WTC11 (cell line): ENCODE measurements around the gene SAMMSON. TPM values are rescaled to one million over a fixed set of nuclear protein-coding genes. Genes with fewer than 3 reads are reported as not detected.

Experiments used
- ATAC-seq: fragments of 200-7000 bp; cut with Tn5 transposase; 2 replicates; pipeline ENCODE4 v1.10.0; 2021; ENCODE audit warnings: mild to moderate bottlenecking, moderate library complexity
- CTCF ChIA-PET: fragments of 300-600 bp; sonication (Branson Sonifier 250); formaldehyde crosslinking; loops from one replicate; lab custom pipeline; 2021; ENCODE audit warnings: antibody characterized with exemption; lab: Charles Lee
- POLR2A ChIA-PET: fragments of 350-600 bp; sonication (Branson Sonifier 250); formaldehyde crosslinking; loops from one replicate; lab custom pipeline; 2021; ENCODE audit warnings: antibody characterized with exemption; lab: Charles Lee
- DNase-seq: peaks from one replicate; pipeline ENCODE4 v3.0.0; 2021; ENCODE audit warnings: low spot score
- H3K27ac Mint-ChIP-seq: 2 replicates; pipeline ENCODE4 v1.8.0; 2021; ENCODE audit warnings: mixed read lengths
- H3K27me3 Mint-ChIP-seq: 2 replicates; pipeline ENCODE4 v1.8.0; 2021; ENCODE audit warnings: low read depth, mild to moderate bottlenecking, moderate library complexity, mixed read lengths
- H3K36me3 Mint-ChIP-seq: 2 replicates; pipeline ENCODE4 v1.8.0; 2021; ENCODE audit warnings: mixed read lengths
- H3K4me1 Mint-ChIP-seq: 2 replicates; pipeline ENCODE4 v1.8.0; 2022; ENCODE audit warnings: mixed read lengths
- H3K4me3 Mint-ChIP-seq: 2 replicates; pipeline ENCODE4 v1.8.0; 2021; ENCODE audit warnings: mild to moderate bottlenecking, moderate library complexity, mixed read lengths
- H3K9me3 Mint-ChIP-seq: 2 replicates; pipeline ENCODE4 v1.8.0; 2021; ENCODE audit warnings: mixed read lengths
- FOXP1 ChIP-seq: sonication (generic); formaldehyde crosslinking; IDR thresholded peaks from 2 replicates; pipeline ENCODE4 v1.8.0; 2022; ENCODE audit warnings: missing genetic modification reagents, mild to moderate bottlenecking, moderate library complexity, borderline replicate concordance
- NFYB ChIP-seq: sonication (generic); formaldehyde crosslinking; conservative IDR thresholded peaks from 2 replicates; pipeline ENCODE4 v1.8.0; 2022; ENCODE audit warnings: low read depth, missing genetic modification reagents
- RORB ChIP-seq: fragments of 250-450 bp; sonication (Bioruptor Pico); IDR thresholded peaks from 2 replicates; pipeline ENCODE4 v1.9.0; 2021; ENCODE audit warnings: mild to moderate bottlenecking
- TCF7 ChIP-seq: sonication (generic); formaldehyde crosslinking; IDR thresholded peaks from 2 replicates; pipeline ENCODE4 v1.8.0; 2022; ENCODE audit warnings: mild to moderate bottlenecking, low read depth, missing genetic modification reagents, moderate library complexity
- ZNF396 ChIP-seq: fragments of 250-450 bp; sonication (Bioruptor Pico); IDR thresholded peaks from 2 replicates; pipeline ENCODE4 v1.8.0; 2021; ENCODE audit warnings: mild to moderate bottlenecking, moderate library complexity, borderline replicate concordance
- total RNA-seq: library from RNA; stranded (reverse); gene quantifications from 3 replicates; pipeline ENCODE4 v1.2.3, GENCODE V29; 2021
- TF ChIP-seq, protein P1 (sequence below): fragments of 250-450 bp; sonication (Bioruptor Pico); conservative IDR thresholded peaks from 2 replicates; pipeline ENCODE4 v1.9.0; 2021; ENCODE audit warnings: mild to moderate bottlenecking
- TF ChIP-seq, protein P2 (sequence below): sonication (generic); formaldehyde crosslinking; IDR thresholded peaks from 2 replicates; pipeline ENCODE4 v1.8.0; 2023; ENCODE audit warnings: missing genetic modification reagents, mild to moderate bottlenecking, borderline replicate concordance
- TF ChIP-seq, protein P3 (sequence below): sonication (generic); formaldehyde crosslinking; IDR thresholded peaks from 2 replicates; pipeline ENCODE4 v1.8.0; 2023; ENCODE audit warnings: missing genetic modification reagents
- TF ChIP-seq, protein P4 (sequence below): fragments of 250-450 bp; sonication (Bioruptor Pico); IDR thresholded peaks from 2 replicates; pipeline ENCODE4 v1.9.0; 2021; ENCODE audit warnings: mild to moderate bottlenecking
- TF ChIP-seq, protein P5 (sequence below): sonication (generic); formaldehyde crosslinking; conservative IDR thresholded peaks from 2 replicates; pipeline ENCODE4 v1.8.1; 2023; ENCODE audit warnings: mild to moderate bottlenecking, low read depth, missing genetic modification reagents, moderate library complexity

SAMMSON gene
- total RNA-seq, 1 experiment from 2014 or later, result 0.13 TPM

DNA sequence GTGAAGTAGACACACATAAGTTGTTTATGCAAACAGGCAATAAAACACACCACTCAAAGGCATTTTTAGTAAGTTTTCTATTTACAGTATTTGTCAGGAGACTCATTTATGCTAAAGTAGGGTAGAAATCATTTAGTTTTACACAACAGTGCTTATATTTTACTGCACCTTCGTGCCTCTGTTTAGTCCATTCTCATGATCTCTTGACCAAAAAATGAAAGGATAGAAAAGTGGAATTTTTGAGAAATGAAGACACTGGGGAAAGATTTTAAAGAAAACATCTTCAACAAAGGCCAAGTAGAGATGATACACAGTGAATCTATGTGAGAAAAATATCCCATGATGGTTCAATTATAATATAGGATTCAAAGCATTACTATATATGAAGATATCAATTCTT, 114.9 kb downstream of the SAMMSON start (continued):
- TF ChIP-seq, protein P1, sequence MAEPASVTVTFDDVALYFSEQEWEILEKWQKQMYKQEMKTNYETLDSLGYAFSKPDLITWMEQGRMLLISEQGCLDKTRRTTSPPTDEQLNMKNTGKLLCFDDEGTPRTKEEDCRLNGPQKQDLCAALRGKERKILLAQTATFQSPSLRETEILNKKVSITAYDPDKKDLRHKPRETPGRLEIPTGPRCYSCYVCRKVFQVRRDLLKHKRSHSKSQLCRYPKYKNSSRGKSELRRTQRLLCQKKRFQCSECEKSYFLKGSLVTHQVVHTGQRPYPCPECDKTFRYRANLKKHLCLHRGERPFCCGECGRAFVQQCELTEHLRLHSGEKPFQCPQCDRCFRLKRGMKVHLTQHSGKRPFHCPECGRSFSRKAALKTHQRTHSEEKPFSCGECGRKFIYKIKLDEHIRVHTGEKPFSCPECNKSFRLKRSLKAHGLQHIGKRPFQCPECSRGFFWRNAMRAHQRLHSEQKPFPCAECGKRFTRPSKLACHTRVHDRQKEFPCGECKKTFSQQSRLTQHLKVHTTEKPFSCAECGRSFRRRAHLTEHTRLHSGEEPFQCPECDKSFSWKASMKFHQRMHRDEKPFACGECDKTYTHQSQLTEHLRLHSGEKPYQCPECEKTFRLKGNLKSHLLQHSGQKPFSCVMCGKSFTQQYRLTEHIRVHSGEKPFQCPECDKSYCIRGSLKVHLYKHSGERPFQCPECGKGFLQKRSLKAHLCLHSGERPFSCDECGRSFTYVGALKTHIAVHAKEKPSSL (CRISPR knock-in tag), result no peak
- TF ChIP-seq, all 79 proteins: peak for 0

DNA sequence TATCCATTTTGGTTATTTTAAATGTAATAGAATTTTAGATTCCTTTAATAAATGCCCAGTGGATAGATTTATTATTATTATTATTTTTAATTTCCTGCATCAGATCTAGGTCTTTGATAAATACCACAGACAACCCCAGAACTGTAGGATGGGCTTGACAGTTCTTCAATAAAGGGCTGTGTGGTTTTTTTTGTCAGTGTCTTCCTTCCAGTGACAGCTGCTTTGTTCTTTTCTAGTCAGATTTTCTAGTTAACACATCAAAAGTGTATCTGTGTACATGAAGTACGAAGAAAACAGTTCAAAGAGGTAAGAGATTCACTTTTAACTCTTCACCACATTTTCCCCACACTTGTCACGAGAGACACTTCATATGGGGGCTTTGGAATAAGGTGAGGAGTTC, 120.3 kb downstream of the SAMMSON start:
- no peaks in the 10 kb centered on the region for H3K27me3 Mint-ChIP-seq
- H3K4me1 Mint-ChIP-seq, result peaks cover 8% of the 10 kb centered on the region
- peaks cover 14% of the 10 kb centered on the region for H3K9me3 Mint-ChIP-seq
- ChIA-PET CTCF (interaction anchor here (0.7 to 3.3 kb wide), 17 partner anchors 10 to 274 kb away, joined by 3 to 22 read pairs (median 4); no protein-coding TSS in a partner anchor), POLR2A (no interaction called here)
- TF ChIP-seq, protein P2, sequence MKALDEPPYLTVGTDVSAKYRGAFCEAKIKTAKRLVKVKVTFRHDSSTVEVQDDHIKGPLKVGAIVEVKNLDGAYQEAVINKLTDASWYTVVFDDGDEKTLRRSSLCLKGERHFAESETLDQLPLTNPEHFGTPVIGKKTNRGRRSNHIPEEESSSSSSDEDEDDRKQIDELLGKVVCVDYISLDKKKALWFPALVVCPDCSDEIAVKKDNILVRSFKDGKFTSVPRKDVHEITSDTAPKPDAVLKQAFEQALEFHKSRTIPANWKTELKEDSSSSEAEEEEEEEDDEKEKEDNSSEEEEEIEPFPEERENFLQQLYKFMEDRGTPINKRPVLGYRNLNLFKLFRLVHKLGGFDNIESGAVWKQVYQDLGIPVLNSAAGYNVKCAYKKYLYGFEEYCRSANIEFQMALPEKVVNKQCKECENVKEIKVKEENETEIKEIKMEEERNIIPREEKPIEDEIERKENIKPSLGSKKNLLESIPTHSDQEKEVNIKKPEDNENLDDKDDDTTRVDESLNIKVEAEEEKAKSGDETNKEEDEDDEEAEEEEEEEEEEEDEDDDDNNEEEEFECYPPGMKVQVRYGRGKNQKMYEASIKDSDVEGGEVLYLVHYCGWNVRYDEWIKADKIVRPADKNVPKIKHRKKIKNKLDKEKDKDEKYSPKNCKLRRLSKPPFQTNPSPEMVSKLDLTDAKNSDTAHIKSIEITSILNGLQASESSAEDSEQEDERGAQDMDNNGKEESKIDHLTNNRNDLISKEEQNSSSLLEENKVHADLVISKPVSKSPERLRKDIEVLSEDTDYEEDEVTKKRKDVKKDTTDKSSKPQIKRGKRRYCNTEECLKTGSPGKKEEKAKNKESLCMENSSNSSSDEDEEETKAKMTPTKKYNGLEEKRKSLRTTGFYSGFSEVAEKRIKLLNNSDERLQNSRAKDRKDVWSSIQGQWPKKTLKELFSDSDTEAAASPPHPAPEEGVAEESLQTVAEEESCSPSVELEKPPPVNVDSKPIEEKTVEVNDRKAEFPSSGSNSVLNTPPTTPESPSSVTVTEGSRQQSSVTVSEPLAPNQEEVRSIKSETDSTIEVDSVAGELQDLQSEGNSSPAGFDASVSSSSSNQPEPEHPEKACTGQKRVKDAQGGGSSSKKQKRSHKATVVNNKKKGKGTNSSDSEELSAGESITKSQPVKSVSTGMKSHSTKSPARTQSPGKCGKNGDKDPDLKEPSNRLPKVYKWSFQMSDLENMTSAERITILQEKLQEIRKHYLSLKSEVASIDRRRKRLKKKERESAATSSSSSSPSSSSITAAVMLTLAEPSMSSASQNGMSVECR, result no peak
- TF ChIP-seq, protein P3, sequence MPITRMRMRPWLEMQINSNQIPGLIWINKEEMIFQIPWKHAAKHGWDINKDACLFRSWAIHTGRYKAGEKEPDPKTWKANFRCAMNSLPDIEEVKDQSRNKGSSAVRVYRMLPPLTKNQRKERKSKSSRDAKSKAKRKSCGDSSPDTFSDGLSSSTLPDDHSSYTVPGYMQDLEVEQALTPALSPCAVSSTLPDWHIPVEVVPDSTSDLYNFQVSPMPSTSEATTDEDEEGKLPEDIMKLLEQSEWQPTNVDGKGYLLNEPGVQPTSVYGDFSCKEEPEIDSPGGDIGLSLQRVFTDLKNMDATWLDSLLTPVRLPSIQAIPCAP (CRISPR knock-in tag), result no peak
- TF ChIP-seq, protein P4, sequence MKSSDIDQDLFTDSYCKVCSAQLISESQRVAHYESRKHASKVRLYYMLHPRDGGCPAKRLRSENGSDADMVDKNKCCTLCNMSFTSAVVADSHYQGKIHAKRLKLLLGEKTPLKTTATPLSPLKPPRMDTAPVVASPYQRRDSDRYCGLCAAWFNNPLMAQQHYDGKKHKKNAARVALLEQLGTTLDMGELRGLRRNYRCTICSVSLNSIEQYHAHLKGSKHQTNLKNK (CRISPR knock-in tag), result no peak
- TF ChIP-seq ZNF396 (CRISPR knock-in tag), result no peak
- no peak for TF ChIP-seq RORB (CRISPR knock-in tag)
- TF ChIP-seq, protein P5, sequence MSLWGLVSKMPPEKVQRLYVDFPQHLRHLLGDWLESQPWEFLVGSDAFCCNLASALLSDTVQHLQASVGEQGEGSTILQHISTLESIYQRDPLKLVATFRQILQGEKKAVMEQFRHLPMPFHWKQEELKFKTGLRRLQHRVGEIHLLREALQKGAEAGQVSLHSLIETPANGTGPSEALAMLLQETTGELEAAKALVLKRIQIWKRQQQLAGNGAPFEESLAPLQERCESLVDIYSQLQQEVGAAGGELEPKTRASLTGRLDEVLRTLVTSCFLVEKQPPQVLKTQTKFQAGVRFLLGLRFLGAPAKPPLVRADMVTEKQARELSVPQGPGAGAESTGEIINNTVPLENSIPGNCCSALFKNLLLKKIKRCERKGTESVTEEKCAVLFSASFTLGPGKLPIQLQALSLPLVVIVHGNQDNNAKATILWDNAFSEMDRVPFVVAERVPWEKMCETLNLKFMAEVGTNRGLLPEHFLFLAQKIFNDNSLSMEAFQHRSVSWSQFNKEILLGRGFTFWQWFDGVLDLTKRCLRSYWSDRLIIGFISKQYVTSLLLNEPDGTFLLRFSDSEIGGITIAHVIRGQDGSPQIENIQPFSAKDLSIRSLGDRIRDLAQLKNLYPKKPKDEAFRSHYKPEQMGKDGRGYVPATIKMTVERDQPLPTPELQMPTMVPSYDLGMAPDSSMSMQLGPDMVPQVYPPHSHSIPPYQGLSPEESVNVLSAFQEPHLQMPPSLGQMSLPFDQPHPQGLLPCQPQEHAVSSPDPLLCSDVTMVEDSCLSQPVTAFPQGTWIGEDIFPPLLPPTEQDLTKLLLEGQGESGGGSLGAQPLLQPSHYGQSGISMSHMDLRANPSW, result no peak
- no peak for TF ChIP-seq NFYB
- no peak for TF ChIP-seq TCF7 (CRISPR knock-in tag)
- TF ChIP-seq FOXP1 (CRISPR knock-in tag), result no peak
- TF ChIP-seq, all 79 proteins: peak for 0
- ATAC-seq (no peak), DNase-seq (no peak)
- no peak overlapping the region for H3K4me3 Mint-ChIP-seq
- H3K36me3 Mint-ChIP-seq, result peaks cover 9% of the 10 kb centered on the region
- H3K27ac Mint-ChIP-seq, result no peak overlapping the region
